ENCODE results near the gene MADD.
A peak's percentile ranks its signal among the peaks of the same experiment; 100 is the strongest.

GRCh38 chr11:47325271-47326041 lies 55.5 kb downstream of the MADD start:
- TF ChIP-seq POLR2AphosphoS5 (IDR thresholded peaks at IDR 0.05; ENCODE audit: low read depth) (0 out of 2 replicates have a peak, but pooled peaks have one; percentile 4), GABPA (IDR thresholded peaks at IDR 0.05; ENCODE audit: low read depth) (no peak), SPI1 (IDR thresholded peaks at IDR 0.05; ENCODE audit: borderline replicate concordance, low read depth) (no peak), REST (IDR thresholded peaks at IDR 0.05; ENCODE audit: insufficient replicate concordance, low read depth) (no peak)
- TF ChIP-seq, protein P1, sequence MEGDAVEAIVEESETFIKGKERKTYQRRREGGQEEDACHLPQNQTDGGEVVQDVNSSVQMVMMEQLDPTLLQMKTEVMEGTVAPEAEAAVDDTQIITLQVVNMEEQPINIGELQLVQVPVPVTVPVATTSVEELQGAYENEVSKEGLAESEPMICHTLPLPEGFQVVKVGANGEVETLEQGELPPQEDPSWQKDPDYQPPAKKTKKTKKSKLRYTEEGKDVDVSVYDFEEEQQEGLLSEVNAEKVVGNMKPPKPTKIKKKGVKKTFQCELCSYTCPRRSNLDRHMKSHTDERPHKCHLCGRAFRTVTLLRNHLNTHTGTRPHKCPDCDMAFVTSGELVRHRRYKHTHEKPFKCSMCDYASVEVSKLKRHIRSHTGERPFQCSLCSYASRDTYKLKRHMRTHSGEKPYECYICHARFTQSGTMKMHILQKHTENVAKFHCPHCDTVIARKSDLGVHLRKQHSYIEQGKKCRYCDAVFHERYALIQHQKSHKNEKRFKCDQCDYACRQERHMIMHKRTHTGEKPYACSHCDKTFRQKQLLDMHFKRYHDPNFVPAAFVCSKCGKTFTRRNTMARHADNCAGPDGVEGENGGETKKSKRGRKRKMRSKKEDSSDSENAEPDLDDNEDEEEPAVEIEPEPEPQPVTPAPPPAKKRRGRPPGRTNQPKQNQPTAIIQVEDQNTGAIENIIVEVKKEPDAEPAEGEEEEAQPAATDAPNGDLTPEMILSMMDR (IDR thresholded peaks at IDR 0.05; ENCODE audit: insufficient read depth, low read length) = no peak
